Right atrium auricular region (tissue), 2 donors: Measurements from ENCODE around the gene CD79A. TPM values are rescaled to one million over a fixed set of nuclear protein-coding genes. Genes with fewer than 3 reads are reported as not detected.

Experiments used
- DNase-seq: peaks from one replicate; pipeline ENCODE4 v3.0.0-alpha.2; 2019; ENCODE audit warnings: low spot score
- H3K27ac ChIP-seq, 2 donors: fragments of 200-600 bp; sonication (generic); 1 replicate in 1 of 2; 2 replicates in 1 of 2; pipeline ENCODE4 v1.5.1; 2016 to 2019
- H3K27me3 ChIP-seq, 2 donors: fragments of 200-600 bp; sonication (generic); one replicate each; pipeline versions ENCODE4 v1.5.1 to v1.6.0; 2017 to 2019
- H3K36me3 ChIP-seq: fragments of 200-600 bp; sonication (generic); one replicate; pipeline ENCODE4 v1.5.1; 2016
- H3K4me1 ChIP-seq, 2 donors: fragments of 200-600 bp; sonication (generic); one replicate each; pipeline versions ENCODE4 v1.5.1 to v1.6.0; 2017 to 2019
- H3K4me3 ChIP-seq, 2 donors: fragments of 200-600 bp; sonication (generic); 1 replicate in 1 of 2; 2 replicates in 1 of 2; pipeline ENCODE4 v1.5.1; 2017 to 2019; ENCODE audit warnings: mild to moderate bottlenecking in 1 of 2, moderate library complexity in 1 of 2
- H3K9me3 ChIP-seq, 2 donors: fragments of 200-600 bp; sonication (generic); one replicate each; pipeline ENCODE4 v1.5.1; 2019
- CTCF ChIP-seq, 2 donors: fragments of 200-600 bp; sonication (generic); IDR thresholded peaks; one replicate each; pipeline ENCODE4 v1.5.1; 2019; ENCODE audit warnings: antibody characterized with exemption in 2 of 2
- total RNA-seq, 2 donors: library from RNA; depleted of rRNA; stranded (reverse); fragments of >200 nt; gene quantifications; one replicate each; pipeline ENCODE4 v1.1.0, GENCODE V29; 2016

CD79A gene
- total RNA-seq, 2 donors from 2014 or later = 1.1 TPM; not detected in 1

GRCh38 chr19:41895745-41896580 lies 18.9 kb downstream of the CD79A start:
- Histone ChIP-seq H3K4me3 (no peak overlapping the region), H3K27me3 (no peaks in the 10 kb centered on the region), H3K36me3 (peaks cover 67% of the 10 kb centered on the region), H3K9me3 (no peaks in the 10 kb centered on the region), H3K27ac (no peak overlapping the region), H3K4me1 (no peaks in the 10 kb centered on the region)
- TF ChIP-seq CTCF (IDR thresholded peaks at IDR 0.05) = no peak
- no peak for DNase-seq

- Histone ChIP-seq H3K27me3 (no peaks in the 10 kb centered on the region), H3K9me3 (no peaks in the 10 kb centered on the region), H3K4me3 (no peak overlapping the region), H3K36me3 (peaks cover 73% of the 10 kb centered on the region), H3K4me1 (no peaks in the 10 kb centered on the region), H3K27ac (no peak overlapping the region)
- DNase-seq = no peak
- no peak for TF ChIP-seq CTCF (IDR thresholded peaks at IDR 0.05)
Observed at GRCh38 chr19:41896581-41896942, 19.5 kb downstream of the CD79A start.

- TF ChIP-seq CTCF (IDR thresholded peaks at IDR 0.05) = no peak
- no peak overlapping the region for H3K4me3 ChIP-seq
- no peak for DNase-seq
- H3K4me1 ChIP-seq = no peaks in the 10 kb centered on the region
- no peaks in the 10 kb centered on the region for H3K9me3 ChIP-seq
- no peaks in the 10 kb centered on the region for H3K27me3 ChIP-seq
- no peak overlapping the region for H3K27ac ChIP-seq
- H3K36me3 ChIP-seq = peaks cover 75% of the 10 kb centered on the region
Observed at GRCh38 chr19:41897181-41897580, 20.1 kb downstream of the CD79A start.

GRCh38 chr19:41897820-41898219 lies 20.7 kb downstream of the CD79A start:
- Histone ChIP-seq H3K27ac (no peak overlapping the region), H3K36me3 (peaks cover 75% of the 10 kb centered on the region), H3K4me3 (no peak overlapping the region), H3K9me3 (no peaks in the 10 kb centered on the region), H3K4me1 (no peaks in the 10 kb centered on the region), H3K27me3 (no peaks in the 10 kb centered on the region)
- DNase-seq = no peak
- TF ChIP-seq CTCF (IDR thresholded peaks at IDR 0.05) = no peak

- Histone ChIP-seq H3K27ac (no peak overlapping the region), H3K9me3 (no peaks in the 10 kb centered on the region), H3K27me3 (no peaks in the 10 kb centered on the region), H3K36me3 (peaks cover 77% of the 10 kb centered on the region), H3K4me1 (no peaks in the 10 kb centered on the region), H3K4me3 (no peak overlapping the region)
- no peak for TF ChIP-seq CTCF (IDR thresholded peaks at IDR 0.05)
- DNase-seq = no peak
Observed at GRCh38 chr19:41898235-41898634, 21.2 kb downstream of the CD79A start.
